GM21737 (cell line): Measurements from ENCODE around the gene SVOPL.
"Not testable (repeated sequence)": the region's sequence is repeated elsewhere in the genome, so short reads cannot be mapped to it uniquely, and the experiment has no call there.

Experiments used
- ATAC-seq: cut with Tn5 transposase; IDR thresholded peaks from one replicate; pipeline ENCODE4 v1.9.1; 2021; ENCODE audit warnings: mild to moderate bottlenecking, moderate library complexity; ENCODE audit not compliant: unreplicated experiment

Gene SVOPL, protein sequence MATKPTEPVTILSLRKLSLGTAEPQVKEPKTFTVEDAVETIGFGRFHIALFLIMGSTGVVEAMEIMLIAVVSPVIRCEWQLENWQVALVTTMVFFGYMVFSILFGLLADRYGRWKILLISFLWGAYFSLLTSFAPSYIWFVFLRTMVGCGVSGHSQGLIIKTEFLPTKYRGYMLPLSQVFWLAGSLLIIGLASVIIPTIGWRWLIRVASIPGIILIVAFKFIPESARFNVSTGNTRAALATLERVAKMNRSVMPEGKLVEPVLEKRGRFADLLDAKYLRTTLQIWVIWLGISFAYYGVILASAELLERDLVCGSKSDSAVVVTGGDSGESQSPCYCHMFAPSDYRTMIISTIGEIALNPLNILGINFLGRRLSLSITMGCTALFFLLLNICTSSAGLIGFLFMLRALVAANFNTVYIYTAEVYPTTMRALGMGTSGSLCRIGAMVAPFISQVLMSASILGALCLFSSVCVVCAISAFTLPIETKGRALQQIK

DNA sequence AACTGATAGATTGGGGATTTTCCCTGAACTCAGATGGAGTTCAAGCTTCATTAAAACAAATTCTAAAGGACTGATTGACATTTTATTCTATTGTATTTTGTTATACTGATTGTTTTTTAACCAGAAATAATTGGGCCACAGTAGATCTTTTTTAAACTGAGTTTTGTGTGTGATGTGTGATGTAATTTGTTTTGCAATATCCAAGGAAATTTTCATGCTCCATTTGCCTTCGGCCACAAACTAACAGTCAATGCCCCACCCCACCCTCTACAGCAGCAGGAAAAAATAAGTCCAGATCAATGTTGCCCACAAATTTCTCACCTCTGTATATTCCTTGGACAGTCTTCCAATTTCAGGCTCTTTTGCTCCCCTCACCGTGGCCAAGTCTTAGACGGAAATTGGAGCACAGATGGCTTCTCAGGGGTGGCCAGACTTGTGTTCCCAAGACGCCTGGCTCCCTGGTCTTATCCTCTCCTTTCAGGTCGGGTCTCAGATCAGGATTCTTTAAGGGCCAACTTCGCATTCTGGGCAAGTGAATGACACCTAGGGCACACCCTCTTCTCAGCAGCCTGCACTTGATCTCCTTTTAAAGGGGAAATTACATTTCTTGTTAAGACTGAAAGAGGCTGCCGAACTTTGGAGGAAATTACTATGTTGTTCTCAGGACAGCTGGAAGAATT, at the start of gene SVOPL:
TSS of gene SVOPL (minus strand) at position 506 of the 680 bp plus-strand sequence. CDS start 22,317 bp downstream, outside the sequence.
- ATAC-seq, result no peak

DNA sequence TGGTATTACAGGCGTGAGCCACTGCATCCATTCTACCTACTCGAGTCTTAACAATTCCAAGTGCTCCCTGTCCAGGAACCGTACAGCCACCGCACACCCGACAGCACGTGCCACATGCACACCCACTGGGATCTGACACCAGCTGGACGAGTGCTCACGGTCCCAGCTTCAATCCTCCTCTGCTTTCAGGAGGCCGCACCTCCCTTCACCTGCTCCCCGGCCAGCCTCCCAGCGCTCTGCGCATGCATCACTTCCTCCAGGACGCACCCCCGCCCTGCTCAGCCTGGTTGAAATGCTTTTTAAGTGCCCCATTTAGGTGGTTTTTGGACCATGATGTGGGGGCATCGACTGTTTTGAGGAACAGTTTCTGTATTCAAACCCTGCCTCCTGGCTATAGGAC, 49.3 kb upstream of the SVOPL start:
- ATAC-seq, result no peak

DNA sequence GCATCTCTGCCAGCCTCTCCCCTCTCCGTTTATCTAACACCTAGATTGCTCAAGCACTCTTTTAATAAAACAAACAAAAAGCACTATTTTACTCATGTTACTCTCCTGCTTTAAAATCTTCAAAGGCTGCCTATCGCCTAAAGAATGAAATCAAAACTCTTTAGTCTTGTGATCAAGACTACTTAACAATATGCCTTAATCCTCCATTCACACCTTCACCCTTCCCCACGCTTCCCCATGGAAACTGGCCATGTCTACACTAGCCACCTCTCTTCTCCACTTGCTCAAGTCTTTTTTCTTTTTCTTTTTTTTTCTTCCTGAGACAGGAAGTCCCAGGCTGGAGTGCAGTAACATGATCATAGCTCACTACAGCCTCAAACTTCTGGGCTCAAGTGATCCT, 48.8 kb upstream of the SVOPL start:
- ATAC-seq, result no peak

DNA sequence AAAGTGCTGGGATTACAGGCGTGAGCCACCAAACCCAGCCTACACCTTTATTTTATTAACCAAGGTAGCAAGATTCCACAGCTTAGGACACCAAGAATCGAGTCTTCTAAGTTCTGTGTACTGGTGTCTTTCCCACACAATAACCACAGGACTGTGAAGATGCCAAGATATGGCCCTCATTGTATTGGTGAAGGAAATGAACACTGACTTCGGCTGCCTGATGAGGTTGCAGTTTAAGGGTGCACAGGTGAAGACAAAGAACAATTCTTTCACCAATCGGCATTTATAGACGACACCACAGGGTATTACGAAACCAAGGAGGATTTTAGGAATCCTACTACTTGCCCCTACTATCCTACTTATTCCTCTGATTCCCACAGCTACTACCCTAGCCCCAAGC, 47.5 kb upstream of the SVOPL start:
- no peak for ATAC-seq

DNA sequence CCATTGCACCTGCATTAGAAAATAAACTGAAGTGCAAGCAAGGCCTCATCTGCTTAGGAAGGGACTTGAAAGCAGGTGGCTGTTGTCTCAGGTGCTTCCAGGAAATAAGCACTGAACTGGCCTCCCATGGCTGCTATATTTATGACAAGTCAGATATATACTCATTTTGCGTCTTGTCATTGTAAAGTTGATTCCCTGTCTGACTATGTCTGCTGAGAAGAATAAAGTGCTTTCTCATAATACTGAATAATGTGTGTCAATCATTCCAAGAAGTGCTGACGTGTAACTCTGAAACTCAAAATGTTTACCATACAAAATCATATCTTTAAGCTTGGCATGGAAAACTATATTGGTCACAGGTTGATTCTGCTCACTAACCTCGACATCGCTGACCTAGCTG, 44.9 kb upstream of the SVOPL start:
- no peak for ATAC-seq

DNA sequence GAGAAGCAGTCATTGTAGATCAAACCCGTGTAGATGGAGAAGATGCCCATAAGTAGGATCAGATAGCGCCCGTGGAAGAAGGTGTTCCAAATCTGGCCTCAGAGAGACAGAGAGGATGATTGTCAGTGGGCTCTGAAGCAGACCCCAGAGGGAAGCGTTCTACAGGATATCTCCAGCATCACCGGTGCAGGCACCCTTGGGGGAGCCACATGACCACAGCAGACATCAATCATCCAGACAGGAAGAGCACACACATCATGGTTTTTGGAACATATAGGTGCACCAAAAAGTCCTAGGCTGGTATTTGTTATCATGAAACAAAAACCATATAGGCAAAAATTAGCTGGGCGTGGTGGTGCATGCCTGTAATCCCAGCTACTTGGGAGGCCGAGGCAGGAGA, 44.0 kb upstream of the SVOPL start:
- ATAC-seq, result no peak

DNA sequence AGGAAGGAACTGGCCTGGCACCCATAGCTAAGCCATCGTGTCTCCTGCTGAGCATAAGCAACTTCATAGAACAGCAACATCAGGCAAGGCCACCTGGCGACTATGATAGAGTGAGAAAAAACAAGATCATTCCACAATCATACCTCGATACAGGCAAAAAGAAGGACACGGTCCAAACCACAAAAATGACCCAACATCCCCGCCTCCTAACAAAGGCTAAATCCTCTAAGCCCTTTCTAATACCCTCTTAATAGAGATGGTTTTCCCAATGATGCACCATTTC, 40.2 kb upstream of the SVOPL start:
- ATAC-seq, result no peak

DNA sequence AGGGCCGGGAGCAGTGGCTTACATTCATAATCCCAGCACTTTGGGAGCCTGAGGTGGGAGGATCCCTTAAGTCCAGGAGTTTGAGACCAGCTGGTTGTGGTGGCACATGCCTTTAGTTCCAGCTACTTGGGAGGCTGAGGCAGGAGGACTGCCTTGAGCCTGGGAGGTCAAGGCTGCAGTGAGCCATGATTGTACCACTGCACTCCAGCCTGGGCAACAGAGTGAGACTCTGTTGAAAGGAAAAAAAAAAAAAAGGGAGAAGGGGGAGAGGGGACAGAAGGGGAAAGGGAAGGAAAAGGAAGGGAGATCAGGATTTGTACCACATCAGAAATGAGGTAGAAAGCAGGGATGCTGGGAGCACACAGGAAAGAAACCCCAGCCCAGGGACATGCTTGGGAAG, 38.7 kb upstream of the SVOPL start:
- ATAC-seq, result no peak

DNA sequence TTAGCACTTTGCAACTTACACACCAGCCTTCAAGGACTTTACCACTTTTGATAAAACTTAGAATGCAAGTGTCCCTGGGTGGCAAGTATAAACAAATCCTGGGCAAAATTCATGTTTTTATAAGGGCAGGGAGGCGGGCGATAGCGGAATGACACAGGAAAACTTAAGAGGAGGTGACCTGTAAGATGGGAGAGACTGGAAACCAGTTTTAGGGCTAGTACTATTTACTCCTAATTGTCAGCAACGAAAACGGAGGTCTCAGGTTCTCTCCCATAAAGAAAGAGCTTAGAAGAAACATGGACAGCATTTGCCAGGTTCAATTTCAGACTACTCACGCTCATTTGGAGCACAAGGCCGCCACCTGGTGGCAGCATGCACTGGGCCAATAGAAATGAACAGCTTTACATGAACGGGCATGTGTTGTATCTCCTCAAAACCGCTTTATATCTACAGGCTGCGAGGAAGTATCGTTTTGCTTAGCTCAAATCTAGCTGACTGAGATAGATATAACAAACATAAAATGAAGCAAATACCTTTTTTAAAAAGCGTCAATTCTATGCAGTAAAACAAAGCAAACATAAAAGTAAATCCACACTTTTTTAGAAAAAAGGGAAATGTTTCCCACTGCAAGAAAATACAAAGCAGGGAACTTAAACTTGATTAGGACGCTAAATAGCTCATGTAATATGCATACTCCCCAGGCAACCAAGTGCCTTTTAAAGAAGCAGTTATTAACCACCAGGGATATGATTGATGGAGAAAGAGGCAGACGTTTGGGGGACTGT, 37.6 kb upstream of the SVOPL start:
- ATAC-seq, result peak; percentile 83

DNA sequence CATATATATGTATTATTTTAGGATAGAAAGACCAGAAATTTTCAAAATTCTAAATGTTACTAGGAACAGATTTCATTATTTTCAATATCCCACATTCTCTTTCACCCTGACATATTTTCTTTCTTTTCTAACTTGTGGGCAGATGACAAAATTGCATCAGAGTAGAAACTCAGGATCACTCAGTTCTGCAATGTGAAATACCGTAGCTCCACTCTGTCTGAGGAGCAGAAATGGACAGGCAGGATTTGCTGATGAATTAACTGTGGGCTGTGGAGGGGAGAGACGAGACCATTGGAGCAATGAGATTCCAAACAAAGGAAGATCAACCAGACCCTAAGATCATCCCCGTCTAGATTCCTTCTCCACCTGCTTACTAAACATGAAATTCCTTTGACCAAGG, 37.0 kb upstream of the SVOPL start:
- ATAC-seq, result no peak

DNA sequence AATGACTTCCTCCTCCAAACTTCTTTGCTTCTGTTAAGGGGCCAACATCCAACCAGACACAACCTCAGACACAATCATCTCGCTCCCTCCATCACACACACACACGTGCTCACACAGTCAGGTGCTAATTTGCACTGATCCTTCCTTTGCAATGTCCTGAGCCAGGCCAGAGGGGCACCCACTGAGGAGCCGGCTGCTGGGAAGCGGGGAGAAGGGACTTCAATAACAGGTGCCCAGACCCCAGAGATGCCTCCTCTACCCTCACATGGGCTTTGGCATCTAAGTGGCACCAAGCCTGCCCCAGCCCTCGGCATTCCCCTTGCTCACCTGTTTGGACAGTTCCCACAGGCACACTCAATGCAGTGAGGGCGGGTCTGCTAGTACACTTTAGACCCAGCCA, 34.2 kb upstream of the SVOPL start:
- ATAC-seq, result no peak

DNA sequence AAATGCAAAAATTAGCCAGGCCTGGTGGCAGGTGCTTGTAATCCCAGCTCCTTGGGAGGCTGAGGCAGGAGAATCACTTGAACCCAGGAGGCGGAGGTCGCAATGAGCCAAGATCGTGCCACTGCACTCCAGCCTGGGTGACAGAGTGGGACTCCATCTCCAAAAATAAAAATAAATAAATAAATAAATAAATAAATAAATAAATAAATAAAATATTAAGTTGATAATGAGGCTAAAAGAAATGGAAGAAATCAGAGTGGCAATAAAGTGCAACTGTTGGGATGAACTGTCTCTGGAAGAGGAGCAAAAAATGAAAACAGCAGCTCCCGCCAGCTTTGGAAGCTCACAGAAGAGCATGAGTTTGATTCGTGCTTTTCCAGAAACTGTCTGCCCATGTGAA, 30.6 kb upstream of the SVOPL start:
- not testable (repeated sequence) for ATAC-seq

DNA sequence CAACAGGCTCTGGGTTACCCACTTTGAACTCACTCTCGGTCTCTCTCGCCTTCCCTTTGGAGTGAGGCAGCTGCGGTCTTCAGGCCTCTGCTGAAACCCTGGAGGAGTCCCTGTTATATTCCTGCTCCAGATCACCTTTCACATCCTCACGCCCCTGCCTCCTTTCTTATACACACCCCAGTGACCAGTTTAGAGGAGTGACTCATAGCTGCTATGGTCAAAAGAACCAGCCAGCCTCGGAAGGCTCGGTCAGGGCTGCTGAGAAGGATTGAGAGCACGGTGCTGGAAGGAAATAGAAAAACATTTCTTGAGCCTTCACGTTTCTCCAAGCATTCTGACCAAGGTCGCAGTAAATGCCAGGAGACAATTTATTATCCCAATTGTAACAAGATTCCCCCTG, 28.3 kb upstream of the SVOPL start:
- ATAC-seq, result no peak

DNA sequence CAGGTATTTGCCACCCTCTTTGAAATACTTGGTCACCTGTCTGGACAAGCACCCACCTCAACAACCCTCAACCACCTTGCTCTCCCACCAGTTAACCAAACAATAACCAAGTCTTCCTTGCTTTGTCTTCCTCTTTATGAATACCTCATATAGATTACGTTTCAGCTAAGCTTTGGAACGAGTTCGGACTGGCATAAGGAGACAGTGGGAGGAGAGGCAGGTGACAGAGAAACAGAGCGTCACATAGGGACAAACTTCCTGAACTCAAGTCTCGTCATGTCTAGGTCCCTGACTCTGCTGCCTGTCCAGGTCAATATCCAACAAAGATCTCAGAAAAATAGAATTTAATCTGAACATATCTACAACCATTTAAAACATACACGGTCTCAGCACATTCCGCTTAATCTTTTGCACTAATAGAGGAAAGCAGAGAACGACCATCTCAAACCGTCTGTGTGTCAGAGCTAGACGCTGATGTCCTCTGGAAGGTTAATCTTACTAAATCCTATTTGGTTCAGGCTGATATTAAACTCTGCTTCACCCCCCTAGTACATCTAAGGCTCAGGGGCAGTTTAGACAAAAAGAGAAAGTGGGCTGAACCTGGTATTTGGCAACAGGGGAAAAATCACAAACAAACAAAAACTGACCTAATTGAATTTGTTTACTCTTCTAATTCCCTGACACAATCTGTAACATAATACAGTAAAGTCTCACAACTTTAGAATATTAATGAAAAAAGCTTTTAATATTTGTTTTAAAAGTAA, 26.4 kb upstream of the SVOPL start:
- no peak for ATAC-seq

DNA sequence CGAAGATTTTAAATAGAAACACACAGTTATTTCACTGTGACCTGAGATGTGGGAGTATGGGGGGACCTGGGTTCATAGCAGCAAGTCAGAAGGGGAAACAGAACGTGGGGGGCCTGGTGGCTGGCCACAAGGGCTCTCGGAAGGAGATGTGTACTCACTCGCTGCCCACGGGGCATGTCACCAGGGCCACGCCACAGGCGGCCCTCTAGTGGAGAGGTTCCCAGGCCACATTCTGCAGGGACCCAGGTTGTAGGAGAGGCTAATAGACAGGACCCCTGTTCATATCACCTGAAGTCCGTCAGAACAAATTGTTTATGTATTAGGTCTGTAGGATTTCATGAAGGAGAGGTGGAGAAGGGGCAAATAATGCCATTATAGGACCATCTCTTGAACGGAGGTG, 25.1 kb upstream of the SVOPL start:
- no peak for ATAC-seq

DNA sequence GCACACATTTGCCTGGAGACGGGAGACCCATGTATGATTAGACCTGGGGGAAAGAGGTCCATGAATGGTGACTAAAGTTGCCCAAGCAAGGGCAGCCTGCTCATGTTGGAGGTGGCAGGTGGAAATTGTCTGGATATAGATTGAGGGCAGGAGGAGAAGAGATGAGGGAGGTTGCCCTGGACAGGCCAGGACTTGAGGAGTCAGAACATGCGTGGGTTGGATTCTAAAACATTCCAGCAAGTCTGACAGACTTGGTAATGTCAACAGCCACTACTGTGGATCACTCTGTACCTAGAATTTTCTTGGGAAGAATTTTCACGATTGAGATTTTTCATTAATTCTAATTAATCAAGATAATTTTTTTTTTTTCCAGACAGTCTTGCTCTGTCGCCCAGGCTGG, 19.1 kb upstream of the SVOPL start:
- ATAC-seq, result no peak

DNA sequence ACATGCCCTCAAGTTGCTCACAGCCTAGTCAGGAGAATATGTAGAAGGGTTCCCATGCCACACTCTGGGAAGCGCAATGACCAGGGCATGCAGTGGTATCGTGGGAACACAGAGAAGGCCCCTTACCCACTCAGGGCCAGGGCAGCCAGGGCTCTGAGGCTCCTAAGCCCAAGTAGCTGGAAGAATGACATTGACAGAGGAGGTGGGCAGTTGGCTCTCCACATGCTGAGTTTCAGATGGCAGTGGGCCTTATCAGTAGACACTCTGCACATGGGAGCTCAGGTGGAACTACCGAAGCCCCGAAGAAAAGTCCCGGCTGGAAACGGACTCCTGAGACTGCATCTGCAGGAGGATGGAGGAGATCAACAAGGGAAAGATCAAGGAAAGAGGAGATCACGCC, 15.7 kb upstream of the SVOPL start:
- ATAC-seq, result no peak

DNA sequence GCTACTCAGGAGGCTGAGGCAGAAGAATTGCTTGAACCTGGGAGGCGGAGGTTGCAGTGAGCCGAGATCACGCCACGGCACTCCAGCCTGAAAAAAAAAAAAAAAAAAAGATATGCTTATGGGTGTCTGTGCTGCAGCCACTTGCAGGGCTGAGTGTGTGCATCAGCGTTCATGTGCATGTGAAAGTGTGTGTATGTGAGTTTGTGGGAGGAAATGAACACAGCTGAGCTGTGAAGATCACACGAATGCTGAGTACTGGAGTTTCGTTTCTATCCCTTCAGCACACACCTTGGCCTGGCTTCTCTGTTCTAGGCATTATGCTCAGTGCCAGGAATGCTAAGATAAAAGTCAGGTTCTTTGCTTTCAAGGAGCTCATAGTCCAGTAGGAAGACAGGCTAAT, 12.0 kb upstream of the SVOPL start:
- ATAC-seq, result no peak

DNA sequence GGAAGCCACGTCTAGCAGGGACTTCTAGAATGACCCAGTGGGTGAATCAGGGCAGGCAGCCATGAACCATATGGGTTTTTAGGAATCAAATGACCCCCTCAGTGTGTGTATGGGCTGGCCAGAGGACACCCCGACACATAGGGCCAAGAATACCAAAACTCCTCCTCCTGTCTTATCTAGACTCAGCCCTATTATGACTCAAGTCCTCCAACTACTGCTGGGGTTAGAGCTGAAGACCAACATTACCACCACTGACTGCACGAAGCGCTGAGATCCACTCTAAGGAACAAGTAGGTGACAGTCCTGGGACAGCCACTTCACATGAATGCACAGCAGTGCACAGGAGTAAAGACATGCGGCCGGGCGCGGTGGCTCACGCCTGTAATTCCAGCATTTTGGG, 11.5 kb upstream of the SVOPL start:
- ATAC-seq, result no peak

DNA sequence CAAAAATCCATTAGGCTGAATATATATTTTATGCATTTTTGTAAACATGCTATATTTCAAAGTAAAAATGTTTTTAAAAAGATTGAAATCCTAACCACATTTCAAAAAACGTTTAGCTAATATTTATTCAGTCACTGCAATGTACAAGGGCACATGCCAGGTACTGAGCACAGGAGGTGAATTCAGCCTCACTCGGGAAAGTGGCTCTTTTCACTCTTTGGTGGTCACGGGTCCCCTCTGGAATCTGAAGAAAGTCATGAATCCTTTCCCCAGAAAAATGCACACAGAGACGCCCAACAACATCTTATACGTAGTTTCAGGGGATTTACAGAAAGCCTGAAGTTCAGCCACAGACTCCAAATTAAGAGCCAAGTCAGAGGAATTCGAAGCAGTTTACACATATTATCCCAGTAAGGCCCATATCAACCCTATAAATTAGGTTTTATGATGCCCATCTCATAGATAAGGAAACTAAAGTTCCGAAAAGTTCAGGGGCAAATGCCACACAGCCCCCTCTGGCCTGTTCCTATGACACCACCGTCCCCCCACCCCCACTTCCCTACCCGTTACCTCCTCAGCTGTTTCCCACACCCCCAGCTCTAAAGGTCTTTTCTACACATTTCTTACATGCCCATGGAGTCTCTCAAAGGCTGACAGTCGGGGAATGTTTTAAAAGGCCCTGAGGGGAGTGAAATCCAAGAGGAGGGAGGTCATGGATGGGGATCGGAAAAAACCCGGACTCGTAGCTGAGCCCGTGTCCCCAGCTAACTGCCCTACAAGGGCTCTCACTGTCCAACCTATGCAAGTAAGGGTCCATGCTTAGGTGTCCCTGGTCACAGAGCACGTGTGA, 9.6 kb upstream of the SVOPL start:
- ATAC-seq, result no peak
